CD14-positive monocyte (primary cell): ENCODE data around the gene NRK. TPM values are rescaled to one million over a fixed set of nuclear protein-coding genes. Genes with fewer than 3 reads are reported as not detected.

Experiments used
- DNase-seq, 3 donors: peaks; one replicate each; pipeline ENCODE4 v3.0.0-alpha.2; 2011 to 2022
- H2AFZ ChIP-seq: 2 replicates; pipeline ENCODE4 v1.6.0; 2012; ENCODE audit warnings: mild to moderate bottlenecking, low read depth, low read length, inconsistent platforms; ENCODE audit not compliant: insufficient read depth, poor library complexity, severe bottlenecking
- H3K27ac ChIP-seq, 2 donors: 1 replicate in 1 of 2; 2 replicates in 1 of 2; pipeline ENCODE4 v1.5.1; 2012 to 2013; ENCODE audit warnings: low read length in 2 of 2, control low read depth in 1 of 2, inconsistent platforms in 1 of 2, low read depth in 1 of 2, mild to moderate bottlenecking in 1 of 2
- H3K27me3 ChIP-seq, 2 donors: one replicate each; pipeline versions ENCODE4 v1.6.0 to v1.6.1; 2011 to 2013; ENCODE audit warnings: low read length in 2 of 2; ENCODE audit not compliant: control insufficient read depth in 2 of 2, insufficient read depth in 2 of 2
- H3K36me3 ChIP-seq, 2 donors: replicated peaks in 1 of 2; 1 replicate in 1 of 2; 2 replicates in 1 of 2; pipeline versions ENCODE4 v1.5.1 to v1.6.1; 2012 to 2013; ENCODE audit warnings: low read length in 2 of 2, control low read depth in 1 of 2, inconsistent platforms in 1 of 2, mild to moderate bottlenecking in 1 of 2; ENCODE audit not compliant: insufficient read depth in 2 of 2, control insufficient read depth in 1 of 2
- H3K4me1 ChIP-seq, 2 donors: 1 replicate in 1 of 2; 2 replicates in 1 of 2; pipeline versions ENCODE4 v1.5.1 to v1.6.1; 2012 to 2013; ENCODE audit warnings: low read length in 2 of 2, control low read depth in 1 of 2, inconsistent platforms in 1 of 2, mild to moderate bottlenecking in 1 of 2, moderate library complexity in 1 of 2; ENCODE audit not compliant: insufficient read depth in 2 of 2, control insufficient read depth in 1 of 2
- H3K4me2 ChIP-seq: replicated peaks from 2 replicates; pipeline ENCODE3; 2012; ENCODE audit warnings: low read length, moderate library complexity, mild to moderate bottlenecking; ENCODE audit not compliant: poor library complexity, severe bottlenecking; ENCODE audit errors: extremely low read depth
- H3K4me3 ChIP-seq, 3 experiments: fragments of 200-600 bp in 1 of 3; sonication (generic) in 1 of 3; replicated peaks in 1 of 3; 1 replicate in 2 of 3; 2 replicates in 1 of 3; pipeline ENCODE4 v1.5.1; 2011 to 2013; ENCODE audit warnings: low read length in 3 of 3, mild to moderate bottlenecking in 3 of 3, control low read depth in 2 of 3, low read depth in 2 of 3, inconsistent platforms in 1 of 3, moderate library complexity in 1 of 3
- H3K79me2 ChIP-seq: 2 replicates; pipeline ENCODE4 v1.6.0; 2012; ENCODE audit warnings: mild to moderate bottlenecking, control low read depth, inconsistent platforms, low read length, moderate library complexity; ENCODE audit not compliant: insufficient read depth
- H3K9ac ChIP-seq: 2 replicates; pipeline ENCODE4 v1.6.0; 2017; ENCODE audit warnings: low read length, mild to moderate bottlenecking; ENCODE audit not compliant: insufficient read depth, poor library complexity, severe bottlenecking
- H3K9me3 ChIP-seq, 2 donors: replicated peaks in 1 of 2; 1 replicate in 1 of 2; 2 replicates in 1 of 2; pipeline versions ENCODE4 v1.5.1 to v1.6.1; 2012 to 2013; ENCODE audit warnings: low read length in 2 of 2, control low read depth in 1 of 2; ENCODE audit not compliant: control insufficient read depth in 1 of 2, insufficient read depth in 1 of 2
- H4K20me1 ChIP-seq: 2 replicates; pipeline ENCODE4 v1.6.0; 2012; ENCODE audit warnings: mild to moderate bottlenecking, low read length, control low read depth, moderate library complexity; ENCODE audit not compliant: insufficient read depth
- H3K27ac Mint-ChIP-seq, 7 donors: one replicate each; pipeline ENCODE4 v1.8.0; 2020; ENCODE audit warnings: mild to moderate bottlenecking in 7 of 7, mixed read lengths in 7 of 7, moderate library complexity in 6 of 7, inconsistent platforms in 2 of 7
- H3K27me3 Mint-ChIP-seq, 3 donors: one replicate each; pipeline ENCODE4 v1.8.0; 2021 to 2022; ENCODE audit warnings: low read depth in 3 of 3, mild to moderate bottlenecking in 3 of 3, mixed read lengths in 3 of 3, moderate library complexity in 3 of 3, inconsistent platforms in 1 of 3
- H3K36me3 Mint-ChIP-seq, 2 donors: one replicate each; pipeline ENCODE4 v1.8.0; 2020; ENCODE audit warnings: mixed read lengths in 2 of 2, inconsistent platforms in 1 of 2, mild to moderate bottlenecking in 1 of 2
- H3K4me1 Mint-ChIP-seq: one replicate; pipeline ENCODE4 v1.8.0; 2020; ENCODE audit warnings: mild to moderate bottlenecking, mixed read lengths
- H3K4me3 Mint-ChIP-seq, 2 donors: one replicate each; pipeline ENCODE4 v1.8.0; 2020; ENCODE audit warnings: mild to moderate bottlenecking in 2 of 2, mixed read lengths in 2 of 2, moderate library complexity in 1 of 2
- H3K9me3 Mint-ChIP-seq, 7 donors: one replicate each; pipeline ENCODE4 v1.8.0; 2020 to 2022; ENCODE audit warnings: mixed read lengths in 7 of 7, mild to moderate bottlenecking in 6 of 7, moderate library complexity in 6 of 7, inconsistent platforms in 2 of 7
- WGBS: methylation state at CpG from one replicate; pipeline ENCODE4 v1.1.5; 2013; ENCODE audit warnings: missing lambda C conversion rate; ENCODE audit not compliant: insufficient coverage; 5-methylcytosine and 5-hydroxymethylcytosine counted together
- intact Hi-C, 2 donors: fragments of 100-400 bp; cut with micrococcal nuclease; formaldehyde crosslinking; loops; one replicate each; pipeline versions ENCODE4 v1.15.0 to v1.15.1; 2023
- polyA plus RNA-seq, 3 donors: library from polyadenylated mRNA; depleted of rRNA in 1 of 3; unstranded in 2 of 3; stranded (reverse) in 1 of 3; fragments of 300-500 nt in 2 of 3; fragments of >200 nt in 1 of 3; fragmentation: Illumina TruSeq in 2 of 3; gene quantifications; 1 replicate in 2 of 3; 2 replicates in 1 of 3; pipeline ENCODE4 v1.2.3, GENCODE V29; 2012 to 2021
- TF ChIP-seq, protein P1 (sequence below): fragments of 200-600 bp; IDR thresholded peaks from one replicate; pipeline ENCODE4 v1.8.0; 2022; ENCODE audit warnings: antibody characterized with exemption, mild to moderate bottlenecking

NRK gene
- polyA plus RNA-seq, 3 donors: not detected

DNA sequence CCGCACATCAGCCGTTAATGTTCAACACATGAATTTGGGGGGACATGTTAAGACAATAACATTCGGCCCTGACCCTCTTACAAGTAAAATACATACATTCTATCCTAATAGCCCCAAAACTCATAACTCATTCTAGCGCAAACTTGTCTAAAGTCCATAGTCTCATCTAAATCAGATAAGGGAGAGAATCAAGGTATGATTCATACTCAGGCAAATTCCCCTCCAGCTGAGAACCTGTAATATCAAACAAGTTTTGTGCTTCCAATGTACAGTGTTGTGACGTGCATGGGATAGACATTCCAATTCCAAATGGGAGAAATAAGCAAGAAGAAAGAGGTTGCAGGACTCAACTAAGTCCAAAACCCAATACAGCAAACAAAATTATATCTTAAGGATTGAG lies 147.1 kb downstream of the NRK start:
- no peaks in the 10 kb centered on the region for H3K4me1 Mint-ChIP-seq
- intact Hi-C loops: no loop called here

DNA sequence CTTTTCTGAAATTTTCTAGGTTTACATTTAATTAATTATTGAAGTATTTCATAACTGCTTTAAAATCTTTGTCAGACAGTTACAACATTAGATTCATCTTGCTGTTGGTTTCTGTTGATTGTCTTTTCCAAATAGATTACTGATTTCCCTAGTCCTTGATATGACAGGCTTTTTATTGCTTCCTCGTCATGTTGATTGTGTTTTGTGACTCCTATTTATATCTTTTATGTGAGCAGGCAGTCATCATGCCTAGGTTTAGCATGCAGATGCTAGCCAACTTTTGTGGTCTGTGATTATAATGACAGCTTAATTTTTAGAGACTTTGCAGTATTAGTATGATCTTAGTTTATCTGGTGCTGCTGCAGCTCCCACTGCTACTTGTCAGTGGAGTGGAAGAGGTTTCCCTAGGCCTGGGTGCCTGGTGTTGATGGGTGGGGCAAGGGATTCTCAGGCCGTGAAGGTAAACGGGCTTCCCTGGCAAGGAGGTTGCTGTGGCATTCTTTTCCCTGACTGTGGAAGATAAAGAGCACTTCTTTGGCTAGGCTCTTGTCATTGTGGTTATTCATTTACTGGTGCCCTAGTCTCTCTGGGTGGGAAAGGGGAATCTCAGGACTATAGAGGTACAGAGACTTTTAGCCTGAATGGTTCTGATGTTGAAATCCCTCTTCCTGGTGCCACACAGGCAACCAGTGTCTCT lies 150.5 kb downstream of the NRK start:
- Histone ChIP-seq H3K36me3 (no peaks in the 10 kb centered on the region), H3K79me2 (no peaks in the 10 kb centered on the region), H2AFZ (no peak overlapping the region), H3K4me1 (no peaks in the 10 kb centered on the region), H3K4me2 (no peak overlapping the region), H3K9ac (no peak overlapping the region), H3K27me3 (no peaks in the 10 kb centered on the region), H3K27ac (no peak overlapping the region), H4K20me1 (no peaks in the 10 kb centered on the region), H3K4me3 (no peak overlapping the region), H3K9me3 (peaks cover 0 to 5% of the 10 kb centered on the region in 2 donors)
- no peak for DNase-seq
- no peaks in the 10 kb centered on the region for H3K36me3 Mint-ChIP-seq
- H3K27me3 Mint-ChIP-seq: no peaks in the 10 kb centered on the region
- TF ChIP-seq, protein P1, sequence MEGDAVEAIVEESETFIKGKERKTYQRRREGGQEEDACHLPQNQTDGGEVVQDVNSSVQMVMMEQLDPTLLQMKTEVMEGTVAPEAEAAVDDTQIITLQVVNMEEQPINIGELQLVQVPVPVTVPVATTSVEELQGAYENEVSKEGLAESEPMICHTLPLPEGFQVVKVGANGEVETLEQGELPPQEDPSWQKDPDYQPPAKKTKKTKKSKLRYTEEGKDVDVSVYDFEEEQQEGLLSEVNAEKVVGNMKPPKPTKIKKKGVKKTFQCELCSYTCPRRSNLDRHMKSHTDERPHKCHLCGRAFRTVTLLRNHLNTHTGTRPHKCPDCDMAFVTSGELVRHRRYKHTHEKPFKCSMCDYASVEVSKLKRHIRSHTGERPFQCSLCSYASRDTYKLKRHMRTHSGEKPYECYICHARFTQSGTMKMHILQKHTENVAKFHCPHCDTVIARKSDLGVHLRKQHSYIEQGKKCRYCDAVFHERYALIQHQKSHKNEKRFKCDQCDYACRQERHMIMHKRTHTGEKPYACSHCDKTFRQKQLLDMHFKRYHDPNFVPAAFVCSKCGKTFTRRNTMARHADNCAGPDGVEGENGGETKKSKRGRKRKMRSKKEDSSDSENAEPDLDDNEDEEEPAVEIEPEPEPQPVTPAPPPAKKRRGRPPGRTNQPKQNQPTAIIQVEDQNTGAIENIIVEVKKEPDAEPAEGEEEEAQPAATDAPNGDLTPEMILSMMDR: no peak
- H3K4me3 Mint-ChIP-seq: no peak overlapping the region
- no CpG with 5 or more reads among the region's 3 CpGs for WGBS
- no peak overlapping the region for H3K27ac Mint-ChIP-seq
- no peaks in the 10 kb centered on the region for H3K4me1 Mint-ChIP-seq
- peaks cover 0 to 4% (median 0%) of the 10 kb centered on the region in 7 donors for H3K9me3 Mint-ChIP-seq
- intact Hi-C loops: no loop called here

More for the DNA sequence above, 147.1 kb downstream of the NRK start:
- Histone ChIP-seq H3K9me3 (peaks cover 0 to 5% of the 10 kb centered on the region in 2 donors), H3K27me3 (no peaks in the 10 kb centered on the region), H3K9ac (no peak overlapping the region), H2AFZ (no peak overlapping the region), H3K4me3 (no peak overlapping the region), H3K4me1 (no peaks in the 10 kb centered on the region), H3K79me2 (no peaks in the 10 kb centered on the region), H3K27ac (no peak overlapping the region), H3K4me2 (no peak overlapping the region), H3K36me3 (no peaks in the 10 kb centered on the region), H4K20me1 (no peaks in the 10 kb centered on the region)
- peaks cover 0 to 2% (median 0%) of the 10 kb centered on the region in 3 donors for H3K27me3 Mint-ChIP-seq
- no peaks in the 10 kb centered on the region for H3K36me3 Mint-ChIP-seq
- WGBS: no CpG with 5 or more reads among the region's 5 CpGs
- TF ChIP-seq, protein P1: no peak
- no peak overlapping the region for H3K27ac Mint-ChIP-seq
- DNase-seq: no peak
- H3K4me3 Mint-ChIP-seq: no peak overlapping the region
- H3K9me3 Mint-ChIP-seq: peaks cover 0 to 4% (median 0%) of the 10 kb centered on the region in 7 donors
